Measurements from ENCODE around the gene ICAM5. TPM values are rescaled to one million over a fixed set of nuclear protein-coding genes. Genes with fewer than 3 reads are reported as not detected.

Gene ICAM5
- total RNA-seq, 1 donor from 2014 or later: 9.3 TPM

DNA sequence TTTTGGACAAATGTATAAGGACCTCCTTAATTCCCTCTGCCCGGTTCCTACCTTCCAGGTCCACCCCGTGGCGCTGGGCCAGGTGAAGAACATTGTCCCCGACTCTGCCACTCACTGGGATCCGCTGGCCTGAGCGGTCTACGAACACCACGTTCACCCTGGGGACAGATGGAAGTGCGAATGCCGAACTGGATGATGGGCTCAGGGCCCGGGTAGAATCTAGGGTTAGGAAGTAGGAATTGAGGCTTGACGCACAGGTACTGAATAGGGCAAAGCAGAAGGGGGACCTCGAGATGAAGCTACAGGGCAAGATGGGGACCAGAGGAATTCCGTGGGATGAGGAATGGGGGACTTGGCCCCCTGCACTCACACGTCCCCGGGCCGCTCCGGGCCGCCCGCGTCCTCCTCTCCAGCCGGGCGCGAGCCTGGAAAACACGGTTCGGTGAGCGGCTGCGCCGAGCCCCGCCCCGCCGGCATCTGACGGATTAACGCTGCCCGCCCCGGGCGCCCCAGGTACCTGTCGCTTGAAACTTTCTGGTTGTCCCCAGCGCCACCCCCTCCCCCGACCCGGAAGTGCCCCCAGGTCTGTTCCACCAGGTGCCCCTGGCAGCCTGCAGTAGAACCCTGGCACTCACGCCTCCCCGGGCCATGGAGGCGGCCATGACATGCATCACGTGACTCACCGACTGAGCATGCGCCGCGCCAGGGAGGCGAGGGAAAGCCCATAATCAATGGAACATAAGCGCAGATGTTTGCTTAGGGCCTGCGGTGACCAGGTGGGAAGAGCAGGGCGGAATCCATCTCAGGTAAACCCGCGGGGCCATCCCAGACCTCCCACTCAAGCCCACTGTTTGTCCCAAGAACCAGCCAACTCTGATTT is 25.8 kb downstream of the ICAM5 start, which contains the start of gene FDX2:
FDX2 (minus strand) TSS at position 681 of the 880 bp plus-strand sequence; CDS start at position 662, 19 bp downstream.
- Mint-ChIP-seq H3K9me3 (ENCODE audit: low read depth) (no peaks in the 10 kb centered on the region), H3K36me3 (ENCODE audit: low read depth) (peaks cover 7% of the 10 kb centered on the region), H3K4me1 (ENCODE audit: low read depth) (peaks cover 15% of the 10 kb centered on the region), H3K27me3 (ENCODE audit: low read depth) (no peaks in the 10 kb centered on the region), H3K4me3 (ENCODE audit: unreplicated experiment) (peak within 1 kb of the TSS; percentile 93), H3K27ac (ENCODE audit: unreplicated experiment) (peak within 1 kb of the TSS; percentile 93)
- TF ChIP-seq CTCF (IDR thresholded peaks at IDR 0.05): no peak
- DNase-seq (ENCODE audit: low spot score): no peak

DNA sequence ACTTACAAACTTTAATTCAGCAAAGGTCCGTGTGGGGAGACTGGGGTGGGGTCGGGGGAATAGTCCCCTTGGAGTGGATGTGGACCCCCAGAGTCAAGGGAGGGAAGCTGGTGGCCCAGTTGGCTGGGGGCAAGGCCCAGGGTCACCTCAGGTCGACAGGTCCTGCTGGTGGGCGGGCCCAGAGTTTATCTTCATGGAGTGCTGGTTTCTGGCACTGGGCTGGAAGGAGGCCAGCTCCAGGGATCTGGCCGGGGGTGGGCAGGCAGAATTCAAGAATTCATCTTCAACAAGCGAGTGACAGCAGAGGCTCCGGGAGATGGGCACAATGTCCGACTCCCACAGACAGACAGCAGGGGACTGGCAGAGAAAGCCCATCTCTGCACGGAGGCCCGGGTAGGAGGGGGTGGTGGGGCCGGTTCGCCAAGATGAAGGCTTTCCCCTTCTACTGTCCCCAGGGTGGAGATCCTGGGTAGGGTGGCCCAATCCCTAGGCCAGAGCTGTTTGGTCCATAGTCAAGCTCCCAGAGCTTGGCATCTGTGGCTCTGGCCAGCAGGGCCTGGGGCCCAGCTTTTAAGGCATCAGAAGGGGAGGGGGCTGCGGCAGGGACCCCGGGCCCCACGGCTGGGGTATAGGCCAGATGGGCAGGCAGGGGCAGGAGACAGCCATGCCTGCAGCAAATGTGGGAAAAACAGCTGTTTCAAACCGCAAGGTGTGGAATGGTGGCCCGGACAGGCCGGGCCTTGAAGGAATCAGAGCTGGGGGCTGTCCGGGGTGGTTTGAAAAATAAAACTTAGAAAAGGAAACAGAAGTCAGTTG is 26.7 kb downstream of the ICAM5 start:
- Mint-ChIP-seq H3K4me3 (ENCODE audit: unreplicated experiment) (peak overlapping the region; percentile 93), H3K27ac (ENCODE audit: unreplicated experiment) (peak overlapping the region; percentile 93), H3K4me1 (ENCODE audit: low read depth) (peaks cover 15% of the 10 kb centered on the region), H3K36me3 (ENCODE audit: low read depth) (peaks cover 7% of the 10 kb centered on the region), H3K9me3 (ENCODE audit: low read depth) (no peaks in the 10 kb centered on the region), H3K27me3 (ENCODE audit: low read depth) (no peaks in the 10 kb centered on the region)
- no peak for DNase-seq (ENCODE audit: low spot score)
- no peak for TF ChIP-seq CTCF (IDR thresholded peaks at IDR 0.05)

DNA sequence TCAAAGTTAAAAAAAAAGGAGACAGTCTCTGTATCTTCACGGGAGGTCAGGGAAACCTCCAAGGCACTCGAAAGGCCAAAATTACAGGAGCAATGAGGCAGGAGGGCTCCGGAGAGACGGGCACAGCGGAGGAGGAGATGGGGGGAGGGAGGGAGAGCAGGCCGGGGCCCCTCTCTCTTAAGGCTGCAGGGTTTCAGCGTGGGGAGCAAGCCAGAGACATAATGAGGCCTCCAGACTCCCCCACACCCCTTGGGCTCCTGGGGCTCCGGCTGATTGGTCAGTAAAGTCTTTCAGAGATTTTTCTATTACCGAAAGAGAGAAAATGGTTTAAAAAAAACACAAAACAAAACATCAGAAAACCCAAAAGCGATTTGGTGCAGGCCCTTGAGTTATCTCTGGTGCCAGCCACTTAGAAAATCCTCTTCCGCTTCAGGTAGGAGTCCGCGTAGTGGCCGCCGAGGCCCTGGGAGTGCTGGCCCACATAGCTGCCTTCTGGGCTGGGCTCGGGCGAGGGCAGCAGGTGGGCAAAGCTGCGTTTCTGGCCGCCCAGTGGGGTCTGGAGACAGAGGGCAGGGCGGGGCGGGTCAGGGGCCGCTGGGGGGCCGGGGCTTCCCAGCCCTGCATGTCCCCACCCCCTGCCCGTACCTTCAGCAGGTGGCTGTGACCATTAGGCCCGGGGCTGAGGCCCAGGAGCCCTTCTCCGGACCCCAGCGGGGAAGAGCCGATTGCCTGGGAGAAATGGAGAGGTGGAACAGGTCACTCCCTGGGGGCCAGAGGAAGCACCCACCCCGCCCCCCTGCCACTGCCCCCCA is 27.5 kb downstream of the ICAM5 start:
- no peaks in the 10 kb centered on the region for H3K9me3 Mint-ChIP-seq (ENCODE audit: low read depth)
- no peak overlapping the region for H3K4me3 Mint-ChIP-seq (ENCODE audit: unreplicated experiment)
- H3K27ac Mint-ChIP-seq (ENCODE audit: unreplicated experiment): no peak overlapping the region
- H3K36me3 Mint-ChIP-seq (ENCODE audit: low read depth): peaks cover 13% of the 10 kb centered on the region
- no peaks in the 10 kb centered on the region for H3K27me3 Mint-ChIP-seq (ENCODE audit: low read depth)
- peaks cover 15% of the 10 kb centered on the region for H3K4me1 Mint-ChIP-seq (ENCODE audit: low read depth)
- no peak for DNase-seq (ENCODE audit: low spot score)
- TF ChIP-seq CTCF (IDR thresholded peaks at IDR 0.05): no peak

- H3K36me3 Mint-ChIP-seq (ENCODE audit: low read depth): peaks cover 13% of the 10 kb centered on the region
- peaks cover 15% of the 10 kb centered on the region for H3K4me1 Mint-ChIP-seq (ENCODE audit: low read depth)
- H3K9me3 Mint-ChIP-seq (ENCODE audit: low read depth): no peaks in the 10 kb centered on the region
- no peak overlapping the region for H3K4me3 Mint-ChIP-seq (ENCODE audit: unreplicated experiment)
- no peaks in the 10 kb centered on the region for H3K27me3 Mint-ChIP-seq (ENCODE audit: low read depth)
- H3K27ac Mint-ChIP-seq (ENCODE audit: unreplicated experiment): no peak overlapping the region
- TF ChIP-seq CTCF (IDR thresholded peaks at IDR 0.05): no peak
- no peak for DNase-seq (ENCODE audit: low spot score)
Observed at GRCh38 chr19:10317857-10318462, 28.2 kb downstream of the ICAM5 start.

Measured in chondrocyte (in vitro differentiated cells).